Esophagus squamous epithelium (tissue), 4 donors: ENCODE results near the gene CHEK1.

Source experiments
- POLR2A ChIP-seq, 4 donors: fragments of 450-650 bp; IDR thresholded peaks; one replicate each; pipeline ENCODE4 v1.6.1; 2017; ENCODE audit warnings: antibody characterized with exemption in 4 of 4, mild to moderate bottlenecking in 4 of 4, moderate library complexity in 3 of 4
- TF ChIP-seq, protein P1 (sequence below), 6 experiments: fragments of 450-650 bp in 4 of 6; fragments of 200-600 bp in 2 of 6; sonication (generic) in 2 of 6; IDR thresholded peaks; one replicate each; pipeline ENCODE4 v1.5.1; 2016 to 2019; ENCODE audit warnings: antibody characterized with exemption in 6 of 6, mild to moderate bottlenecking in 4 of 6, moderate library complexity in 4 of 6

DNA sequence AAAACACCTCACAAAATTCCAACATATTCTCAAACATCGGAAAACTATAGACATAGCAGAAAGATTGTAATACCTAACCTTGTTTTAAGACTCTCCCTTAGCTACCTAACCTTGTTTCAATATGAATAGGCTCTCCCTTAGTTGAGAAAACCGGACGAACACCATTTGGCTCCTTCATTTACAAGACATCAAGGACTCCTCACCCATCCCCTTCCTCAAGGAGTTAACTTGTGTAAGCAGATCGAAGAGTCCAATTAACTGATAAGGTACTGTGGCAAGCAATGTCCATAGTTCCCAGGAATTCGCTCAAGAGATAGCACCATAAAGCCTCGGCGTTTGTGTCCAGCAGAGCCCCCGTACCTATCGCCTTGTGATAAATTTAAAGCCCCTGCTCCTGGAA, 60.3 kb downstream of the CHEK1 start:
- TF ChIP-seq, protein P1, sequence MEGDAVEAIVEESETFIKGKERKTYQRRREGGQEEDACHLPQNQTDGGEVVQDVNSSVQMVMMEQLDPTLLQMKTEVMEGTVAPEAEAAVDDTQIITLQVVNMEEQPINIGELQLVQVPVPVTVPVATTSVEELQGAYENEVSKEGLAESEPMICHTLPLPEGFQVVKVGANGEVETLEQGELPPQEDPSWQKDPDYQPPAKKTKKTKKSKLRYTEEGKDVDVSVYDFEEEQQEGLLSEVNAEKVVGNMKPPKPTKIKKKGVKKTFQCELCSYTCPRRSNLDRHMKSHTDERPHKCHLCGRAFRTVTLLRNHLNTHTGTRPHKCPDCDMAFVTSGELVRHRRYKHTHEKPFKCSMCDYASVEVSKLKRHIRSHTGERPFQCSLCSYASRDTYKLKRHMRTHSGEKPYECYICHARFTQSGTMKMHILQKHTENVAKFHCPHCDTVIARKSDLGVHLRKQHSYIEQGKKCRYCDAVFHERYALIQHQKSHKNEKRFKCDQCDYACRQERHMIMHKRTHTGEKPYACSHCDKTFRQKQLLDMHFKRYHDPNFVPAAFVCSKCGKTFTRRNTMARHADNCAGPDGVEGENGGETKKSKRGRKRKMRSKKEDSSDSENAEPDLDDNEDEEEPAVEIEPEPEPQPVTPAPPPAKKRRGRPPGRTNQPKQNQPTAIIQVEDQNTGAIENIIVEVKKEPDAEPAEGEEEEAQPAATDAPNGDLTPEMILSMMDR (IDR thresholded peaks at IDR 0.05): no peak
- no peak for TF ChIP-seq POLR2A (IDR thresholded peaks at IDR 0.05)
